HG02852 (cell line): ENCODE data around the gene BBS9.
"Not testable (repeated sequence)": the region's sequence is repeated elsewhere in the genome, so short reads cannot be mapped to it uniquely, and the experiment has no call there.

Source experiments
- ATAC-seq: cut with Tn5 transposase; IDR thresholded peaks from one replicate; pipeline ENCODE4 v1.9.1; 2021; ENCODE audit warnings: mild to moderate bottlenecking, moderate library complexity; ENCODE audit not compliant: unreplicated experiment

Gene BBS9

GRCh38 chr7:33128990-33129805 is at the start of gene BBS9:
Gene BBS9, plus strand, starts transcription at chr7:33129564. Its CDS starts 16,689 bp downstream, at chr7:33146253.
- ATAC-seq, result peak; percentile 100

- ATAC-seq, result no peak
These were observed 49.3 kb upstream of the BBS9 start for GRCh38 chr7:33079763-33080690.

GRCh38 chr7:33087356-33087755 is 42.0 kb upstream of the BBS9 start:
- no peak for ATAC-seq

- no peak for ATAC-seq
These were observed 41.5 kb upstream of the BBS9 start for GRCh38 chr7:33087858-33088257.

GRCh38 chr7:33089142-33089541 is 40.2 kb upstream of the BBS9 start:
- ATAC-seq, result no peak

GRCh38 chr7:33091111-33091531 is 38.2 kb upstream of the BBS9 start:
- no peak for ATAC-seq

GRCh38 chr7:33091641-33092191 is 37.6 kb upstream of the BBS9 start:
- ATAC-seq, result no peak

GRCh38 chr7:33093266-33093665 is 36.1 kb upstream of the BBS9 start:
- no peak for ATAC-seq

GRCh38 chr7:33094745-33095275 is 34.6 kb upstream of the BBS9 start:
- ATAC-seq, result not testable (repeated sequence)

GRCh38 chr7:33099154-33099940 is 30.0 kb upstream of the BBS9 start:
- no peak for ATAC-seq

- ATAC-seq, result no peak
These were observed 28.6 kb upstream of the BBS9 start for GRCh38 chr7:33100770-33101169.

- no peak for ATAC-seq
These were observed 27.5 kb upstream of the BBS9 start for GRCh38 chr7:33101906-33102305.

GRCh38 chr7:33107136-33108066 is 22.0 kb upstream of the BBS9 start:
- peak; percentile 29 for ATAC-seq

- peak; percentile 9 for ATAC-seq
These were observed 20.8 kb upstream of the BBS9 start for GRCh38 chr7:33108554-33109004.

GRCh38 chr7:33109005-33109757 is 20.2 kb upstream of the BBS9 start, which contains the start of gene RP9:
Gene RP9, minus strand, starts transcription at chr7:33109404. Its CDS starts 32 bp downstream, at chr7:33109372.
- peak; percentile 83 for ATAC-seq

GRCh38 chr7:33109758-33110238 is 19.6 kb upstream of the BBS9 start:
- ATAC-seq, result no peak

GRCh38 chr7:33111614-33112013 is 17.8 kb upstream of the BBS9 start:
- no peak for ATAC-seq

GRCh38 chr7:33114976-33115375 is 14.4 kb upstream of the BBS9 start:
- ATAC-seq, result no peak
